MCF 10A (cell line): ENCODE results near the gene TBC1D7. TPM values are rescaled to one million over a fixed set of nuclear protein-coding genes. Genes with fewer than 3 reads are reported as not detected.

Experiments
- BruUV-seq: library from RNA; stranded (reverse); fragments of 400-500 nt; replicated peaks from 2 replicates; lab custom pipeline; 2021; lab: Mats Ljungman, UMichigan
- CTCF ChIA-PET: fragments of 300-600 bp; sonication (Branson Sonifier 250); formaldehyde crosslinking; extraction: SDS; loops from one replicate; lab custom pipeline; 2021; ENCODE audit warnings: antibody characterized with exemption, inconsistent platforms; lab: Yijun Ruan, JAX
- POLR2A ChIA-PET: fragments of 300-600, 350-650 bp; sonication (Branson Sonifier 250); formaldehyde crosslinking; extraction: SDS; loops from one replicate; lab custom pipeline; 2020; ENCODE audit warnings: antibody characterized with exemption, inconsistent platforms; lab: Yijun Ruan, JAX
- DNase-seq: peaks from one replicate; pipeline ENCODE4 v3.0.0-alpha.2; 2018; ENCODE audit not compliant: unreplicated experiment
- H3K27ac Mint-ChIP-seq: one replicate; pipeline ENCODE4 v1.8.0; 2022; ENCODE audit warnings: mild to moderate bottlenecking, low read depth, mixed read lengths; ENCODE audit not compliant: unreplicated experiment
- H3K27me3 Mint-ChIP-seq: one replicate; pipeline ENCODE4 v1.8.0; 2022; ENCODE audit warnings: mixed read lengths; ENCODE audit not compliant: insufficient read depth, unreplicated experiment
- H3K36me3 Mint-ChIP-seq: one replicate; pipeline ENCODE4 v1.8.0; 2022; ENCODE audit warnings: mild to moderate bottlenecking, moderate library complexity, mixed read lengths; ENCODE audit not compliant: insufficient read depth, unreplicated experiment
- H3K4me1 Mint-ChIP-seq: one replicate; pipeline ENCODE4 v1.8.0; 2022; ENCODE audit warnings: mixed read lengths; ENCODE audit not compliant: insufficient read depth, unreplicated experiment
- H3K4me3 Mint-ChIP-seq: one replicate; pipeline ENCODE4 v1.8.0; 2022; ENCODE audit warnings: mild to moderate bottlenecking, moderate library complexity, mixed read lengths; ENCODE audit not compliant: unreplicated experiment
- H3K9me3 Mint-ChIP-seq: one replicate; pipeline ENCODE4 v1.8.0; 2022; ENCODE audit warnings: mixed read lengths; ENCODE audit not compliant: unreplicated experiment
- intact Hi-C: fragments of 100-400 bp; cut with micrococcal nuclease; formaldehyde crosslinking; loops from 2 replicates; pipeline ENCODE4 v1.14.1; 2022
- total RNA-seq: library from RNA; stranded (reverse); gene quantifications from 2 replicates; pipeline ENCODE4 v1.2.3, GENCODE V29; 2022
- TF ChIP-seq, protein P1 (sequence below): fragments of 200-600 bp; IDR thresholded peaks from one replicate; pipeline ENCODE4 v1.8.0; 2022; ENCODE audit warnings: antibody characterized with exemption, mild to moderate bottlenecking; ENCODE audit not compliant: unreplicated experiment

TBC1D7 gene
- total RNA-seq, 1 experiment from 2014 or later: 19.5 TPM

DNA sequence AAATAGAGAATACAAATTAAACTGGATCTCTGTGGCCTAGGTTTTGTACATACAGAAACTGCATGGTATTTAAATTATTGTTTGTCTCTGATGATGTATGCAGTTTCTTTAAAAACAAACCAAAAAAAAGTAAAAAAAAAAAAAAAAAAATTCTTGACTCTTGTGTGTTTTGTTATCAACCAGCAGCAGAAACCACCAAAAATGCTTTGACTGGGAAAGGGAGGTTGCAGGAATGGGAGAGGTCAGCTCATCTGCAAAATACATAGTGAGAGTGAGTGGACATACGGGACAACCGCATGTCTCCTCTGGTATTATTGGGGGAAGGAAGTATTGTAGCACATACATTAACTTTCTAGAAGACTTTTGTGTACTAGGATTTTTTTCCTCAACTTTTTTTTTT, 38.0 kb downstream of the TBC1D7 start:
- intact Hi-C loops: no loop called here
- TF ChIP-seq, protein P1, sequence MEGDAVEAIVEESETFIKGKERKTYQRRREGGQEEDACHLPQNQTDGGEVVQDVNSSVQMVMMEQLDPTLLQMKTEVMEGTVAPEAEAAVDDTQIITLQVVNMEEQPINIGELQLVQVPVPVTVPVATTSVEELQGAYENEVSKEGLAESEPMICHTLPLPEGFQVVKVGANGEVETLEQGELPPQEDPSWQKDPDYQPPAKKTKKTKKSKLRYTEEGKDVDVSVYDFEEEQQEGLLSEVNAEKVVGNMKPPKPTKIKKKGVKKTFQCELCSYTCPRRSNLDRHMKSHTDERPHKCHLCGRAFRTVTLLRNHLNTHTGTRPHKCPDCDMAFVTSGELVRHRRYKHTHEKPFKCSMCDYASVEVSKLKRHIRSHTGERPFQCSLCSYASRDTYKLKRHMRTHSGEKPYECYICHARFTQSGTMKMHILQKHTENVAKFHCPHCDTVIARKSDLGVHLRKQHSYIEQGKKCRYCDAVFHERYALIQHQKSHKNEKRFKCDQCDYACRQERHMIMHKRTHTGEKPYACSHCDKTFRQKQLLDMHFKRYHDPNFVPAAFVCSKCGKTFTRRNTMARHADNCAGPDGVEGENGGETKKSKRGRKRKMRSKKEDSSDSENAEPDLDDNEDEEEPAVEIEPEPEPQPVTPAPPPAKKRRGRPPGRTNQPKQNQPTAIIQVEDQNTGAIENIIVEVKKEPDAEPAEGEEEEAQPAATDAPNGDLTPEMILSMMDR: no peak
- Mint-ChIP-seq H3K27me3 (no peaks in the 10 kb centered on the region), H3K36me3 (peaks cover 13% of the 10 kb centered on the region), H3K9me3 (no peaks in the 10 kb centered on the region), H3K4me3 (no peak overlapping the region), H3K27ac (no peak overlapping the region), H3K4me1 (no peaks in the 10 kb centered on the region)
- DNase-seq: no peak
- no TSS peak for BruUV-seq
- CTCF ChIA-PET: no interaction called here
- POLR2A ChIA-PET: interaction anchor here (0.7 kb wide), 1 partner anchor 420 kb away, joined by 3 read pairs; no protein-coding TSS in a partner anchor

- BruUV-seq: no TSS peak
- no peak overlapping the region for H3K27ac Mint-ChIP-seq
- H3K27me3 Mint-ChIP-seq: no peaks in the 10 kb centered on the region
- ChIA-PET CTCF (no interaction called here), POLR2A (no interaction called here)
- H3K9me3 Mint-ChIP-seq: no peaks in the 10 kb centered on the region
- TF ChIP-seq, protein P1: no peak
- DNase-seq: no peak
- peaks cover 9% of the 10 kb centered on the region for H3K36me3 Mint-ChIP-seq
- H3K4me3 Mint-ChIP-seq: no peak overlapping the region
- intact Hi-C loops: no loop called here
- no peaks in the 10 kb centered on the region for H3K4me1 Mint-ChIP-seq
Observed at GRCh38 chr6:13289789-13290318, 38.5 kb downstream of the TBC1D7 start.

DNA sequence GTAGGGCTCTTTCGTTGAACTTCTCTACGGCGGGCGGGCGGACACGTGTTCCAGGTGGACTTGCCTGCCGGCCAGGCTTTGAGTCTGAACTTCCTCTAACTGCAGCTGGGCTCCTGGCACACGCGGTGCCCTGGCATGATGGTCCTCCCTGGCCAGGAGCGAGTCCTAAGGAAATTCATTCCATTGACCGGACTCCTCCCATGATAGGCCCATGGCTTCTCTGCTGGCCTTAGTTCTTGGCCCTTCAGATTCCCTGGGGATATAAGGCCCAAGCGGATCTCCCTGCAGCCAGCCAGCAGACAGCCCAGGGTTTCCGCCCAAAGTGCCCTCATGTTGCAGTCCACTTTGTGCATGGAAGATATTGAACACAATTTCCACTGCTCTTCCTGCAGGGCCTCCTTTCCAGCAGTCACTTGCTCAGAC, 39.4 kb downstream of the TBC1D7 start:
- BruUV-seq: no TSS peak
- no peak overlapping the region for H3K27ac Mint-ChIP-seq
- intact Hi-C loops: no loop called here
- H3K4me1 Mint-ChIP-seq: no peaks in the 10 kb centered on the region
- H3K27me3 Mint-ChIP-seq: no peaks in the 10 kb centered on the region
- H3K4me3 Mint-ChIP-seq: no peak overlapping the region
- H3K36me3 Mint-ChIP-seq: peaks cover 5% of the 10 kb centered on the region
- H3K9me3 Mint-ChIP-seq: no peaks in the 10 kb centered on the region
- DNase-seq: no peak
- ChIA-PET CTCF (no interaction called here), POLR2A (no interaction called here)
- TF ChIP-seq, protein P1: no peak

DNA sequence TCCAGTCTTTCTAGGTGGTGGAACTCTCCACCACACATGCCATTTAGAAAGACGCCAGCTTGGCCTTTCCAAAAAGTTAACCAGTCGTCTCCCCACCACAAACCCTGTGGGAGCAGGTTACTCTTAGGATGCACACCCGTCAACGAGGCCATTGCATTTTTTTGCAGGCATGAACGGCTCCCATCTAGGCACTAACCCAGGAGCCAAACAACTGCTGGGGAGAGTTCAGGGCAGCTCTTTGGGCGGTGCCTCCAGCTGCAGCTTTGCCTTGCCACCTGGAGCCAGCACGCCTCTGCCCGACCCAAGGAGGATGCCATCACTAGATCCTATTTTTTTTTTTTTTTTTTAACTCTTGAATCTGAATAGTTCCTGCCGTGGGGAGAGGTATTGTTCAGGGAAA, 39.9 kb downstream of the TBC1D7 start:
- intact Hi-C loops: no loop called here
- TF ChIP-seq, protein P1: no peak
- no peak overlapping the region for H3K4me3 Mint-ChIP-seq
- H3K9me3 Mint-ChIP-seq: no peaks in the 10 kb centered on the region
- no peaks in the 10 kb centered on the region for H3K27me3 Mint-ChIP-seq
- no TSS peak for BruUV-seq
- no peak overlapping the region for H3K27ac Mint-ChIP-seq
- CTCF ChIA-PET: interaction anchor here (0.6 kb wide), 1 partner anchor 253 kb away, joined by 3 read pairs; no protein-coding TSS in a partner anchor
- POLR2A ChIA-PET: interaction anchor here (1.6 kb wide), 1 partner anchor 19 kb away, joined by 5 read pairs; no protein-coding TSS in a partner anchor
- no peaks in the 10 kb centered on the region for H3K4me1 Mint-ChIP-seq
- DNase-seq: no peak
- H3K36me3 Mint-ChIP-seq: peaks cover 5% of the 10 kb centered on the region
